ENCODE data around the gene CAPNS1.

- TF ChIP-seq NR2F2 (IDR thresholded peaks at IDR 0.05) = no peak
- TF ChIP-seq, protein P1, sequence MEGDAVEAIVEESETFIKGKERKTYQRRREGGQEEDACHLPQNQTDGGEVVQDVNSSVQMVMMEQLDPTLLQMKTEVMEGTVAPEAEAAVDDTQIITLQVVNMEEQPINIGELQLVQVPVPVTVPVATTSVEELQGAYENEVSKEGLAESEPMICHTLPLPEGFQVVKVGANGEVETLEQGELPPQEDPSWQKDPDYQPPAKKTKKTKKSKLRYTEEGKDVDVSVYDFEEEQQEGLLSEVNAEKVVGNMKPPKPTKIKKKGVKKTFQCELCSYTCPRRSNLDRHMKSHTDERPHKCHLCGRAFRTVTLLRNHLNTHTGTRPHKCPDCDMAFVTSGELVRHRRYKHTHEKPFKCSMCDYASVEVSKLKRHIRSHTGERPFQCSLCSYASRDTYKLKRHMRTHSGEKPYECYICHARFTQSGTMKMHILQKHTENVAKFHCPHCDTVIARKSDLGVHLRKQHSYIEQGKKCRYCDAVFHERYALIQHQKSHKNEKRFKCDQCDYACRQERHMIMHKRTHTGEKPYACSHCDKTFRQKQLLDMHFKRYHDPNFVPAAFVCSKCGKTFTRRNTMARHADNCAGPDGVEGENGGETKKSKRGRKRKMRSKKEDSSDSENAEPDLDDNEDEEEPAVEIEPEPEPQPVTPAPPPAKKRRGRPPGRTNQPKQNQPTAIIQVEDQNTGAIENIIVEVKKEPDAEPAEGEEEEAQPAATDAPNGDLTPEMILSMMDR (IDR thresholded peaks at IDR 0.05; ENCODE audit: low read depth, low read length, missing input control) = no peak
These were observed 2.7 kb upstream of the CAPNS1 start for GRCh38 chr19:36136964-36137686.
